Activated B cell treated with CpG ODN at 0.5 μM for 24 hours (primary cell): ENCODE measurements around the gene GCKR. TPM values are rescaled to one million over a fixed set of nuclear protein-coding genes. Genes with fewer than 3 reads are reported as not detected.
"Not testable (repeated sequence)": the region's sequence is repeated elsewhere in the genome, so short reads cannot be mapped to it uniquely, and the experiment has no call there.

ENCODE experiments used
- ATAC-seq: fragments of 200-7000 bp; cut with Tn5 transposase; one replicate; pipeline ENCODE4 v1.10.0; 2021; ENCODE audit warnings: low read depth, mild to moderate bottlenecking, moderate library complexity
- CTCF ChIA-PET: fragments of 350-600 bp; sonication (Branson Sonifier 250); formaldehyde crosslinking; loops from one replicate; lab custom pipeline; 2021; ENCODE audit warnings: antibody characterized with exemption; lab: Charles Lee
- POLR2A ChIA-PET: fragments of 350-600 bp; sonication (Branson Sonifier 250); formaldehyde crosslinking; loops from one replicate; lab custom pipeline; 2021; ENCODE audit warnings: antibody characterized with exemption; lab: Charles Lee
- DNase-seq: peaks from one replicate; pipeline ENCODE4 v3.0.0; 2022
- H3K27ac Mint-ChIP-seq: one replicate; pipeline ENCODE4 v1.8.0; 2020; ENCODE audit warnings: mixed read lengths
- H3K27me3 Mint-ChIP-seq: one replicate; pipeline ENCODE4 v1.8.0; 2021; ENCODE audit warnings: mixed read lengths
- H3K36me3 Mint-ChIP-seq: one replicate; pipeline ENCODE4 v1.8.0; 2021; ENCODE audit warnings: low read depth, mixed read lengths
- H3K4me1 Mint-ChIP-seq: one replicate; pipeline ENCODE4 v1.8.0; 2021; ENCODE audit warnings: mixed read lengths
- H3K4me3 Mint-ChIP-seq: one replicate; pipeline ENCODE4 v1.8.0; 2020; ENCODE audit warnings: mild to moderate bottlenecking, mixed read lengths
- H3K9me3 Mint-ChIP-seq: one replicate; pipeline ENCODE4 v1.8.0; 2020; ENCODE audit warnings: mixed read lengths
- CTCF ChIP-seq: fragments of 200-600 bp; IDR thresholded peaks from one replicate; pipeline ENCODE4 v1.8.0; 2022; ENCODE audit warnings: antibody characterized with exemption, mild to moderate bottlenecking
- intact Hi-C: fragments of 100-400 bp; cut with micrococcal nuclease; formaldehyde crosslinking; loops from one replicate; pipeline ENCODE4 v1.15.1; 2024
- total RNA-seq: library from RNA; stranded (reverse); gene quantifications from 2 replicates; pipeline ENCODE4 v1.2.3, GENCODE V29; 2022

Gene GCKR
- total RNA-seq, 1 donor from 2014 or later = not detected

DNA sequence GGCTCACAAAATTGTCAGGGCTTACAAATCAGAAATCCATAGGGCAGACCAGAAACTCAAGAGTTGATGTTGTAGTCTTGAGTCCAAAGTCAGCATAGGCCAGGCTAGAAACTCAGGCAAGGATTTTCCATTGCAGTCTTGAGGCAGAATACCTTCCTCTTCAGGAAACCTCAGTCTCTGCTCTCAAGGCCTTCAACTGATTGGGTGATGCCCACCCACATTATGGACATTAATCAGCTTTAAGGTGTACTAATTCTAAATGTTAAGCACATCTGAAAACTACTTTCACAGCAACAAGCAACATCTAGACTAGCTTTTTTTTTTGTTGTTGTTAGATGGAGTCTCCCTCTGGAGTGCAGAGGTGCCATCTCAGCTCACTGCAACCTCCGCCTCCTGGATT is 54.9 kb downstream of the GCKR start:
- Mint-ChIP-seq H3K9me3 (no peaks in the 10 kb centered on the region), H3K4me3 (no peak overlapping the region), H3K36me3 (no peaks in the 10 kb centered on the region), H3K4me1 (no peaks in the 10 kb centered on the region), H3K27ac (no peak overlapping the region), H3K27me3 (peaks cover 10% of the 10 kb centered on the region)
- CTCF ChIA-PET = no interaction called here
- ATAC-seq (no peak), DNase-seq (no peak)
- POLR2A ChIA-PET = no interaction called here
- TF ChIP-seq CTCF = no peak
- intact Hi-C loops = no loop called here

DNA sequence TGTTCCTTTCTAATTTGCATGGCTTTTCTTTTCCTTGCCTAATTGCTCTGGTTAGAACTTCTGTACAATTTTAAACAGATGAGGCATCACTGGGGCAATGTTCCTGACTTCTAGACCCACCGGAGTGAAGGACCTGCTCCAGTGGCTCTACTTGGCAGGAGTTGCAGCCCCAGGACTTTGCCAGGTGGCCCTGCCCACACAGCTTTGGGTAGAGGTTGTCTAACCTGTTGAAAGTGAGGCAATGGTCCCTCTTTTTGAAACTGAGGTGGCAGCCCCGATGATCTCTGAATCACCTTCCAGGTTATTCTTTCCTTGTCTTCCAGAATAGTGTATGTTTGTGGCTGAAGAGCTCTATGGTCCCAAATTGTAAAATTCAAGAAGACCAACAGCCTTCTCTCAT is 56.3 kb downstream of the GCKR start:
- intact Hi-C loops = no loop called here
- TF ChIP-seq CTCF = no peak
- POLR2A ChIA-PET = no interaction called here
- H3K9me3 Mint-ChIP-seq = no peaks in the 10 kb centered on the region
- ATAC-seq (no peak), DNase-seq (no peak)
- no peaks in the 10 kb centered on the region for H3K36me3 Mint-ChIP-seq
- no peak overlapping the region for H3K4me3 Mint-ChIP-seq
- CTCF ChIA-PET = no interaction called here
- peaks cover 10% of the 10 kb centered on the region for H3K27me3 Mint-ChIP-seq
- no peak overlapping the region for H3K27ac Mint-ChIP-seq
- no peaks in the 10 kb centered on the region for H3K4me1 Mint-ChIP-seq

DNA sequence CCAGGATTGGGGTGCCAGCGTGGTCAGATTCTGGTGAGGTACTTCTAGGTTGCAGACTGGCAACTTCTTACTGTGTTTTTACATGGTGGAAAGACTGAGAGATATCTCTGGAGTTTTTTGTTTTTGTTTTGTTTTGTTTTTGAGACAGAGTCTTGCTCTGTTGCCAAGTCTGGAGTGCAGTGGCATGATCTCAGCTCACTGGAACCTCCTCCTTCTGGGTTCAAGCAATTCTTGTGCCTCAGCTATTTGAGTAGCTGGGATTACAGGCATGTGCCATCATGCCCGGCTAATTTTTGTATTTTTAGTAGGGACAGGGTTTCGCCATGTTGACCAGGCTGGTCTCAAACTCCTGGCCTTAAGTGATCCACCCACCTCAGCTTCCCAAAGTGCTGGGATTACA is 57.8 kb downstream of the GCKR start:
- POLR2A ChIA-PET, H3K27ac Mint-ChIP-seq, H3K36me3 Mint-ChIP-seq, H3K4me3 Mint-ChIP-seq, H3K4me1 Mint-ChIP-seq, CTCF ChIA-PET, H3K9me3 Mint-ChIP-seq, intact Hi-C loops, DNase-seq, ATAC-seq: not testable (repeated sequence)
- H3K27me3 Mint-ChIP-seq = peaks cover 10% of the 10 kb centered on the region

- Mint-ChIP-seq H3K36me3 (no peaks in the 10 kb centered on the region), H3K27ac (no peak overlapping the region), H3K4me3 (no peak overlapping the region), H3K27me3 (peaks cover 16% of the 10 kb centered on the region), H3K4me1 (no peaks in the 10 kb centered on the region), H3K9me3 (no peaks in the 10 kb centered on the region)
- CTCF ChIA-PET = no interaction called here
- DNase-seq (no peak), ATAC-seq (no peak)
- POLR2A ChIA-PET = no interaction called here
- intact Hi-C loops = no loop called here
- no peak for TF ChIP-seq CTCF
Observed at GRCh38 chr2:27559228-27559627, 62.6 kb downstream of the GCKR start.

GRCh38 chr2:27561060-27561459 is 64.4 kb downstream of the GCKR start:
- intact Hi-C loops = no loop called here
- no peaks in the 10 kb centered on the region for H3K36me3 Mint-ChIP-seq
- ChIA-PET POLR2A (no interaction called here), CTCF (no interaction called here)
- no peaks in the 10 kb centered on the region for H3K9me3 Mint-ChIP-seq
- H3K4me1 Mint-ChIP-seq = no peaks in the 10 kb centered on the region
- peaks cover 23% of the 10 kb centered on the region for H3K27me3 Mint-ChIP-seq
- no peak overlapping the region for H3K4me3 Mint-ChIP-seq
- DNase-seq (no peak), ATAC-seq (no peak)
- TF ChIP-seq CTCF = no peak
- H3K27ac Mint-ChIP-seq = no peak overlapping the region

DNA sequence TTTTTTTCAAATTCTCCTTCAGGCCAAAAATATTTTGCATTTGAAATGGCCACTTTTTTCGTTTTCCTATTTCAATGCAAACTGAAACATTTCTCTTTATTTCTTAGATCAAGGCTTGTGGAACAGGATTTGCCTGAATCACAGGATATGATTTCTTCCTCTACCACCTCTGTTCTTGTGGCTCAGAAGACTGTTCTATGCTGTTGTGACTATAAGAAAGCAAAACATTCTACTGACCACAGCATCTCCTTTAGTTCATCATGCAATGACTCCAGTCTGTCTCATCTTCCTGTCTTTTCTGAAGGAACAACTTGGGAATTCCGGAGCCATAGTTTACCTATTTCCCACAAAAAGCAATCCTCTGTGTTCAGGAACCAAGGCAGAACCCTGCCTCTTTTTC is 70.0 kb downstream of the GCKR start:
- no peaks in the 10 kb centered on the region for H3K36me3 Mint-ChIP-seq
- ChIA-PET POLR2A (interaction anchor here (0.6 kb wide), 1 partner anchor 724 kb away, joined by 3 read pairs; no protein-coding TSS in a partner anchor), CTCF (no interaction called here)

More for the DNA sequence above, 70.0 kb downstream of the GCKR start:
- ATAC-seq (no peak), DNase-seq (no peak)
- Mint-ChIP-seq H3K4me1 (no peaks in the 10 kb centered on the region), H3K9me3 (no peaks in the 10 kb centered on the region), H3K27ac (no peak overlapping the region), H3K4me3 (no peak overlapping the region), H3K27me3 (peaks cover 47% of the 10 kb centered on the region)
- no peak for TF ChIP-seq CTCF
- intact Hi-C loops = no loop called here
